DMS 273 (cell line): Measurements from ENCODE around the gene DNER.
"Not testable (repeated sequence)": the region's sequence is repeated elsewhere in the genome, so short reads cannot be mapped to it uniquely, and the experiment has no call there.

Experiments
- DNase-seq: peaks from one replicate; lab custom pipeline; 2025; ENCODE audit not compliant: unreplicated experiment; lab: John Stamatoyannopoulos, UW

The DNER gene

DNA sequence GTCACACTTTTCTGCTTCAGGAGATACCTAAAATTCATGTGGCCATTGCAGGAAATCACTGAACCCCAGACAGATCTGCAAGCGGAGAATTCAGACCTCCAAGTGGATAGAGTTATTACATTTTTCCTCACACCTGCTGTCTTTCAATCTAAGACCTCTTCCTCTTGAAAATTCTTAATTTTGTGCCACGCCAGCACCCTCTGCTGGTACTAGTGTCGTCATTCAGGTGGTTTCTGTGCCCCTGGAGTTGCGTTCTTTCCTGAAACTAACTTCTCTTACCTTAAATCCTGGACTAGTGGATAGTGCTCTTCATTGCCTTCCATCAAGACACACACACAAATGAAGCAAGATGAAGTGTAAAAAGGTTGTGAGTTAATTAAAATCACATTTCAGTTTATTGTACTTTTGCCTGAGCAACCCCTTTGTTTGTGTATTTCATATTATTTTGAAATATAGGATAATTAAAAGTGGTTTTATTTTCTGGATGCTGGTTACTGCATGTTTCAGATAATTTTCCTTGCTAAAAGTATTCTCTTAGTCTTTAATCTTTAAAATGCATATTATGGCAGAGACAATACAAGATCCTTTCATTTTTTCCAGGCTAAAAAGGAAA lies 1.6 kb upstream of the DNER start:
- DNase-seq: peak; percentile 79

DNA sequence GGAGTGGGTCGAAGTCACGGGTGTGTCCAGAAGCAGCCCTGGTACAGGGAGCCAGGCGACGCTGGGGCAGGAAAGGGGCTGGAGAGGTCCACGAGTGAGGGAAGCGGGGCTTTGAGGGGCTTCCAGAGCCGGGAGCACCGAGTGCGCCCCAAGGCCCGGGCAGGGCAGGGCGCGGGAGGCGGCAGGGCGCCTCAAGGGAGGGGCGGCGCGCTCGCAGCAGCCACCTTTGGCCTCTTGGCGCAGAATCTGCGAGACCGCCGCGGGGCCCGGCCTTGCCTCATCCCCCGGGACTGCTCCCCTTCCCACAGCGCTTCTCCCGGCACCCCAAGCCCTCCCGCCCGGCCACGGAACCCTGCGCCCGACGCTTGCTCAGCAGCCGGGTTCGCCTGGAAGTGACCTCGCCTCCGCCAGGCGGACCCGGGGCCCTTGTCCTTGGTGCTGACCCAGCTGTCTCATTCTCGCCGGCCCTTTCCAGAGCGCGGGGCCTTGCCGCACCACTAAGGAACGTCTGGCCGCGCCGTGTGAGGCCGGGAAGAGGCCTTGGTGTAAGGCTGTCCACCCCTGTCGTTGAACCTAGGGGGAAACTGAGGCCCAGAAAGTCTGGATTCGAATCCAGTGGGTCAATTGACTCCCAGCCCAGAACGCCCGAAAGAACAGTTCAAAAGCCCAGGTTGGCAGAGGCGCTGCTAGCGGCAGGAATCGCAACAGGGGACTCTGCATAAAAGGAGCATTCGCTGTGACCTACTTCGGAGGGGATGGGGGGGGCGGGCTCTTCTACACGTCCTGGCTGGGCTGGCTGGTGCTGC lies 584 bp upstream of the DNER start:
- DNase-seq: peak; percentile 66

DNA sequence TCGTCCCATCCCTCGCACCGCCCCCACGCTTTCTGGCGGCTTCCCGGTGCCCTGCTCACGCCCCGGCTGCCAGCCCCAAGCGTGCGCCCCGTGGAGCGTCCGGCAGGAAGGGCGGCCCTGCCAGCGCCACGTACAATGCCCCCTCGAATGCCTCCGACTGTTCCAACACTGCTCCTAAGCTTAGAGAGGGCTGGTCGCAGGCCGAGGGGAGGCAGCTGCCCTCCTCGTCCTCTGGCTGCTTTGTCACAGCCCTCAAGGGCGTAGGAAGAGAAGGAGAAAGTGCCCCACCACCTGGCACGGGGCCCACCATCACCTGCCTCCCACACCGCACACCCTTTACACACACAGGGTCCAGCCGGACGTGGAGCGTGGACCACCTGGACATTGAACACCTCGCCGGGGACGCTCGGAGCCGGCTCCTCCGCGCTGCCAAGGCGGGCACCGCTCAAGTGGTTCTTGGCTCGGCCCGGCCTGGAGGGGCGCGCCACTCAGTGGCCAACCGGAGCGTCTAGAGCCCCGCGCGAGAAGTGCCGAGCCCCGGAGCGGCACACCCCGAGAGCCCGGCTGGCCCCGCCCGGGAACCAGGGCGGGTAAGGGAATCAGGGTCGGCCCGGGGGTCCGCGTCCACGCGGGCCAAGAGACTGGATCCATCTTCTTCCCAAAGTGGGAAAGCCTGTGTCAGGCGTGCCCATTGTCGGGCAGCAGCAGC lies 830 bp downstream of the DNER start:
- DNase-seq: peak; percentile 68

DNA sequence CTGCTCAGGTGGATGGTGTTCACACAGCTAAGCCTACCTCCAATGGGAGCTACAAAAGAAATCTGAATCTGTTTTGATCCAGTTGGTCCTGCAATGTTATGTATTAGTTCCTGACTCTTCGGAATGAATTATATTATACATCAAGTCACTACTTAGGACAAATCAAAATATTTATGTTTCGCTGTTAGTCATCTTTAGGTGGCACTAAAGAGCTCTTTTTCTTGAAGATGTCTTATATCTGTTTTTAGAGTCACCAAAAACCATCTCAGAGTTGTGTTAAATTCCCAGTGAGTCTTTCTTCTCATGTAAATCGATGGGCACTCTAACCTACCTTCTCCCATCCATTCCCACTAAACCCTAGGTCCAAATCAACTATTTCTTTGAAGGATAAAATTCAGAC lies 2.2 kb downstream of the DNER start:
- DNase-seq: peak; percentile 19

DNA sequence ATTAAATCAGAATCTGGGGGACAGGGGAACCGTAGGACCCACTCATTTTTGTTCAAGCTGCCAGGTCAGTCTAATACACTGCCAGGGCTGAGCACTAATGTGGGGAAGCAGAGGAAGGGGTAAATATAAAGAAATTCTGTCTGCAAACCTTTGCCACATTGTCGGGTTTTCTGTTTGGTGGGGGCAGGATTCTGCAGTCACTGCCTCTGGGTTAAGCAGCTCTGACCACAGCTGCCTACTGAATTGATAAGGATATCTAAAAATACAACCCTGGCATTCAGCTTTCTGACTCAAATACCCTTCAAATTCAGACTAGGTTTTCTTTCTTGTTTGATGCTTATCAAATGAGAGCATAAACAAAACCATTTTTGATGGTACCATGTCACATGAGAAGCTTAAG lies 6.0 kb downstream of the DNER start:
- no peak for DNase-seq

DNA sequence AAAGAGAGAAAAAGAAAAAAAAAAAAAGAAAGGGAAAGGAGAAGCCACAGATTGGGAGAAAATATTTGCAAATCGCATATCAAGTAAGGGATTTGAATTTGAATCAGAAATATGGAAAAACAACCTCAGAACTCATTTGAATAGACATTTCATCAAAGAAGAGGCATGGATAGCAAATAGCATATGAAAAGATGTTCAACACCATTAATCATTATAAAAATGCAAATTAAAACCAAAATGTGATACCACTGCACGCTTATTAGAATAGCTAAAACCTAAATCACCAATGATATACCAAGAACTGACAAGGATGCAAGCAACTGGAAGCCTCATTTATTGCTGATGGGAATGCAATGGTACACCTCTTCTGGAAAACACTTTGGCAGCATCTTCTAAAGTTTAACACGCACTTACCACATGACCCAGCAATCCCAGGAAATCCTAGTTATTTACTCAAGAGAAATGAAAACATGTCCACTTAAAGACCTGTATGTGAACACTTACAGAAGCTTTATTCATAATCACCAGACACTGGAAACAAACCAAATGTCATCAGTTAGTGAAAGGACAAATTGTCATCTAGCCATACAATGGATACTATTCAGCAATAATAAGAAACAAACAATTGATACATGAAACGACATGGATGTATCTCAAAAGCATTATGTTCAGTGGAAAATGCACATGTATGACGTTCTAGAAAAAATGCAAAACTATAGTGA lies 10.3 kb downstream of the DNER start:
- no peak for DNase-seq

DNA sequence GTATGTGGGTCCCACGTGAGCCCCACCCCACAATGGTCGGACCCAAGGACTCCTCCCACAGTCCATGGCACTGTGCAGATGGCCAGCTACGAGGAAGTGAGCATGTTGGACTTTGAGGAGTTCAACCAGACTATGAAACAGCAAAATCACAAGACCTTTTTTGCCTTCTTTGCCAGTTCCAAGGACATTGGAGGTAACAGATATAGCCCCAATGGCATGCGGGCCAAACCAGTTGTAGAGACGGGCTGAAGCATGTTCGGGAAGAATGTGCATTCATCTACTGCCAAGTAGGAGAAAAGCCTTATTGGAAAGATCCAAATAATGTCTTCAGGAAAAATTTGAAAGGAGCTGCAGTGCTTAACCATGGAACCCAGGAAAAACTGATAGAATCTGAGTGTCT lies 12.6 kb downstream of the DNER start:
- DNase-seq: no peak

DNA sequence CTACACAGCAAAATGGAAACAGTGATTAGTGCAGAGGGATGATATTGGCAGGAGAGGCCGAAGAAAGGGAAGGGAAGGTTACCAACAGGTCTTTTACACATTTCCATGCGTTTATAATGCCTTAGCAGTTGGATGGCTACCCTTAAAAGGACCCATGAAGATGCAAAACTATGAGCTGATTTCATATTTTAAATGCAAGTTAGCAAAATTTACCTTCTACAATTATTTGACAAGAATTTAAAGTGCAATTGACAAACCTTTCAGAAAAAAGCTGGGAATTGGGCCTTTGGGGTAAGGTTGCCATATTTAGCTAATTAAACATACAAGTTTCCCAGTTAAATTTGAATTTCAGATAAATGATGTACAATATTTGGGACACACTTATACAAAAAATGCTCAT lies 13.3 kb downstream of the DNER start:
- DNase-seq: no peak

DNA sequence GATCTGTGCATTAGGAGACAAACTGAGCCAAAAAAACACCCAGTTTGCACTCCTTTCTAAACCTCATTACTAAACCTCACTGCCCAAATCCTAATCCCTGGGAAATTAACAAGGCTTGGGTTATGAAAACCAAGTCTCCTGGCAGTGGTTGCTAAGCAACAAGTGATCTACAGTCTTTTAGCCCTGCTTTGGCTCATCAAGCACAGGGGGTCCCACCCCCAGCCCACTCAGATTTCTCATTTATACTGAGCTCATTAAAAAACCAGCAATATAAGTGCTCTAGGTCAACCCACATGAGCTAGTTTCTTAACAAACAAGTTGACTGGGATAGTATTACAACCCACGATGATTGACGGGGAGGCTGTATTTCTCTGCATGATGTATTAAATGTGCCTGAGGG lies 18.4 kb downstream of the DNER start:
- DNase-seq: no peak

DNA sequence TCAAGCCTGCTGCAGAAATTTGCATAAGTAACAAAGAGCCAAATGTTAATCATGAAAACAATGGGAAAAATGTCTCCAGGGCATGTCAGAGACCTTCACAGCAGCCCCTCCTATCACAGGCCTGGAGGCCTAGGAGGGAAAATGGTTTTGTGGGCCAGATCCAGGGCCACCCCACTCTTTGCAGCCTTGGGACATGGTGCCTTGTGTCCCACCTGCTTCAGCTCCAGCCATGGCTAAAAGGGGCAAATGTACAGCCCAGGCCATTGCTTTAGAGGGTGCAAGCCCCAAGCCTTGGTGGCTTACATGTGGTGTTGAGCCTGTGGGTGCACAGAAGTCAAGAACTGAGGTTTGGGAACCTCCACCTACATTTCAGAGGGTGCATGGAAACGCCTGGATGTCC lies 20.5 kb downstream of the DNER start:
- DNase-seq: not testable (repeated sequence)

DNA sequence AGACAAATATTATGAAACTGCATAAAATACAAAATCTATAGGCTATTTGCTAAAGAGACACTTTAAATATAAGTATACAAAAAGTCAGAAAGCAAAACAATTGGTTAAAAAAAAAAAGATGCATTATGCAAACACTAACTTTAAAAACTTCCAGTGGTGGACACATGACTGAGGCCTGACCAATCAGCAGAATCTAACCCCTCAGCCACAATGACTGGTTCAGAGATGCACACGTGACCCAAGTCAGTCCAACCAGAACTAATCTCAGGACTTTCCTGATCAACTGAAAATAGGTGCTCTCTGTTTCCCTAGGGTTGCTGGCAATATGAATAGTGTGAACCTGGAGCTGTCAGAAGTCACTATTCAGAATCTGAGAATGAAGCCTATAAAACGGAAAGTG lies 22.7 kb downstream of the DNER start:
- no peak for DNase-seq

DNA sequence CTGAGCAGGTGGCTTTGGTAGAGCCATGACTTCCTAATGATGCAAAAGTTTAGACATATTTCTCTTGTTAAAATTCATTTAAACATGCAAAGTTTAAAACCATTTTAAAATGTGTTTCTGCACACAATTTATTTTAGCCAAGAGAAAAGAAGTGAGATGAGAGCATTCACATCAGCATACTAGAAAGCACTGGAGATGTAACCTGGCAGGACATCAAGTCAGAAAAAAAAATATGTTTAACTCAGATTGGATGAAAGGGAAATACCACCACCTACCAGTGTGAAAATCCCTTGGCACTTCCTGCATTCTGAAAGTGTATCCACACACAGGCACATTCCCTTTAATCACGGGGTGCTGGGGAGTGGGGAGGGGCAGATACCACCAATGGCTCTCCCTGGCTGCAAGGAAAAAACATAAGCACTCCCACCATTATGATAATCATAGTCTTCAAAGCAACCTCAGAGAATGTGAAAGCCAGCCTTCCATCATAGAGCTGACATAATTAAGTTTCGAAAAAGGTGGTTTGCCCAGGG lies 25.0 kb downstream of the DNER start:
- no peak for DNase-seq

DNA sequence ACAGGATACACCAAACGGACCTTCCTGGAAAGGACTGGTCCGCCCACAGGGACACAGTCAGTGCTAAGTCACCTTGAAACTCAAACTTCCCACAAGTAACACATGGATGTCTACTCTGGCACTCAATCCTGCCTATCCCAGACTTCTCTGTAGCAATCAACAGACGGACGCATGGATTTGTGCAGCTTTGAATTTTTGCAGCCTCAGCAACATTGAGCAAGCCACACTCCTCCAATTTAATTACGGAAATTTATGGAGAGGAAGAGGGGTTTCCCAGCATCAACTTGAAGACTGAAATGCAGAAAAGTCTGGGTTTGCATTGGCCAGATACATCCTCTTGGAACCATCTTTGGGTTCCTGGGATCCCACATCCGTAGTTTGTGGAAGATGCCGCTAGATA lies 26.2 kb downstream of the DNER start:
- DNase-seq: no peak

DNA sequence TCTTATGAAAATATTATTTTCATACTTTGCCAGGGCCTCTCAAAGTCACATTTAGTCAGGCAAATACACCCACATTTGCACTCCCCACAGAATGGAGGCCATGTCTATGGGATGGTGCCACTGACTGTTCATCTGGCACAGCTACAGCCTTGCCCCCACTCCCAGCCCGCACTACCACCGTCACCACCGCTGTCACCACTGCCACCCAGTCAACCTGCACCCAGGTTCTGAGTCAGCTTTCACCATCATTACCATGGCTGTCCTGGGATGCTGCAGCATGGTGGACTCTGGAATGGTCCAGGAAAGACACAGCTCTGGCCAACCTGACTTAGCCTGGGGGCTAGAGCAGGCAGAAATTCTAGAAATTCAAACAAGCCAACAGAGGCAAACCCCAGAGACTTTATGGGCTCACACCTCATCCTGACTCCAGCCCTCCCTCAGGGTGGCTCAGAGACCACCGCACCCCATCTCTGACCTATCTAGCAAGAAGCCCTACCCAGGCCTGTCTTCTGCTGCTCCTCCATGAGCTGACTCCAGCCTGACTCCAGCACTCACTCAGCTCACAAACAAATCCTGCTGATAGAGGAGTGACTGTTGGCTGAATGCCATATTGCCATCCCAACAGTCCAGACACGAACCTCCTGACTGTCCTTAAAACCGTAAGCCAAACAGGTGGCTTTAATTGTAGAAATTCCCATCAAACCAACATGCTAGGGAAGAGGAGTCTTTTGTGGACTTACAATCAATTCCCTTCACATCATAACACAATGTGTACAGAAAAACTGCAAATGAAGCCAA lies 28.0 kb downstream of the DNER start:
- DNase-seq: peak; percentile 2

DNA sequence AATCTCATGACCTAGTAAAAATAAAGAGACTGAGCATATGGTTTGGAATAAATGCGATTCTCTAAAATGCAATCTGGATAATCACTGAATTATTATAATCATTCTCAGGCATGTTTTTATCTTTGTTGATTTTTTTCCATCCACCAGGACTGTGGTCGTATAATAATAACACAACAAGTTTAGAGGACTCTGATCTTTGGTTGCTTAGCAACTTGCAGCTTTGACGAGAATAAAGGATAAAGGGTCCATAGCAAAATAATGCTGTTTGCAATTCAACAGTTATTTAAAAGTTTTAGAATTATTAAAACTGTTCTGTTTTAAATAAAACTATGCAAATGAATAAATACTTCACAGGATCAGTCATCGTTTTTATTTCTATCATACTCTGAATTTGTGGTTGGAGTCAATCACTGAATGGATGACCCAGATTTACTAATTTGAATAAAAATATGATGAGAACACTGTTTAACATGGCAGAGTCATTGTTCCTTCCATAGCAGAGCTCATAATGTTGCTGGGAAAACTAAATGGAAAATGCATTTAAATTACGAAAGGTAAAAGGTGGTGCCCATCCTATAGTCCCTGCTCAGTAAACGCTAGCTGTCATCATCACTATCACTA lies 29.3 kb downstream of the DNER start:
- no peak for DNase-seq

DNA sequence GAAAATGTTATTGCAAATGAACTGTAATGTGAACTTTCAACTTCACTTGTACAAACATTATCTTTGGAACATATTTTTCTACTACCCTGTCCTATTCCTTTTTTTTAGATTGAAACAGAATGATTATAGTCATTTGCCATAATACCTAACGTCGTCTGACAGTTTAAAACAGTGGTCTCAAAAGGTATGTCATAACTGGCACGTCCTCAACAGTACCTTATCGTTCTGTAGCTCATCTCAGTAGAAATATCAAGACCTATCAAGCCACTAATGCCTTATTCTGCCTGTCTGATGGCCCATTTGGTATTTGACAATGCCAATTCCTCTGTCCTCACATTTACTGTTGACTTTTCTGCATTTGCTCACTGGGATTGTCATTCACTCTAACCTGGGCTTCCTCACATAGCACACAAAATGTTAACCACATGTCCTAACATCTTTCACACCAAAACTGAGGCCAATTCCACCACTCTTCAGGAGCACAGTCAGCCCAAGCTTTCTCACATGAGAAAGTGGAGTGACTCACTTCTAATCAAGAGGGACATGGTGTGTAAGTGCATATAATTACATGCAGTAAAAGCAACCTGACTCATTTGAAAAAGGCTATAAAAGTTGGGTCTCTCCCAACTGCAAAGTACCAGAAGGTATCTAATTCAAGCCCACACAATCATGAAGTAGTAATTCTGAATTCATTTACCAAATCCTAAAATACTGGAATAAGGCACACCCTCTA lies 34.8 kb downstream of the DNER start:
- no peak for DNase-seq

DNA sequence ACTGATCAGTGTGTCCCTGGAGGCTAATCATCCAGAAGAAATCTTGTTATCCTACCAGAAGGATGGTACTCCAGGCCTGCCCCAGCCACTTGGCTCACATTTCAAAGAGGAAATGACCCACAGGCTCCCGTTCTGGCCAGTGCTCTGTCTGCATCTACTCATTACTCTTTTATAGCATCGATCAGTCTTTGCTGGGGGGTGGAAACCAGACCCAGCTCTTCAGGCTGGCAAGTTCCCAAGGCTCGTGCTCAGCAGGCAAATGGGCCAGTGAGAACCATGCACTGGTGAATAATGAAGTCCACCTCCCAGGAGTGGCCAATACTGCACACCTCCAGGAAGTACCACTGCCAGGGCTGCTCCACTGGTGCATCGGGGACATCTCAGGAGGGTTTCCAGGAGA lies 38.8 kb downstream of the DNER start:
- no peak for DNase-seq

DNA sequence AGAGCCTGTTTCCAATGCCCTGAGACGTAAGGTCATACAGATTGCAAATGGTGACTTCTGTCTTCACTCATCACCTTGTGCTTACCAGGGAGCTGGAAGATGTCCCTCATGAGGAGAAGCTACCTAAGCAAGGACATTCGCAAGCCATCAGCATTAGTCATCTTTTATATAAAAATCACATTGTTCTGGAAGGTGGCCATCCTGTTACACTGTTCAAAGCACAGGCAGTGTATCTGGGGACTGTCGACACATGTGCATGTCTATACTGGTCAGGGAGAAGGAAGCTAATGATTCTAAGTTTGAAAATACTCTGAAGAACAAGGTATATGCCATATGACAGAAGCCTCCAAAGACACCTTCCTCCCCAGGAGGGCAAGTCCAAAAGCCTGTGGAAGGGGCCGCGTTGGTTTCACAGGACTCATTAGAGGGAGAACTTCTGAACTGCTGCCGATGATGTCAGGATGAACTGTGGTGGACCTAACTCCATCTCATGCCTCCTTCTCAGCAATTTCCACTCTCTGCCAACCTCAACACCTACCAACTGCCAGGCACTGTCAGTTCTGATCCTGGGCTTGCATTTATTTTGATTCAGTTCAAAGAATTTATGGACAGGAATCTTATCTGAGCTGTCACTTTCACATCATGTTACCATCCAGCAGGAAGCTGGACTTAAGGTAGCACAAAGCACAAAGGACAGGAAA lies 39.4 kb downstream of the DNER start:
- DNase-seq: no peak

DNA sequence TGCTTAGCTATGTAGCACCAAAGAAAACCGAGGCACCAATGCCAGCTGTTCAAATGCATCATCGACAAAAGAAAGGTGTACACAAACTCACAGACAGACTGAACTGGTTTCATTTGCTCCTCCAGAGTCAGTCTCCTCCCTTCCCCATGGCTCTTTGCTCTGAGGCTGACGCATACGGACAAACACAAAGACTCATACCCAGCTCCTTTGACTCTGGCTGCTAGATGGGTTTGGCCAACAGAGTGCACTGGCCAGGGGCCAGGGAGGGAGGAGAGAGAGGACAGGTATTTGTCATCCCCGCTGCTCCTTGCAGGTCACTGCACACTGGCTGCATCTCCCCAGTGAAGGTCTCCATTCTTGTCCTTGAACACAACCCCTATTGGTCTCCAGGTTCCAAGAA lies 40.7 kb downstream of the DNER start:
- DNase-seq: no peak
